COLO829 (cell line): ENCODE results near the gene RASGRF1.
A peak's percentile ranks its signal among the peaks of the same experiment; 100 is the strongest.
"Not testable (repeated sequence)": the region's sequence is repeated elsewhere in the genome, so short reads cannot be mapped to it uniquely, and the experiment has no call there.

ENCODE experiments used
- DNase-seq: peaks from one replicate; pipeline ENCODE4 v3.0.0; 2012; ENCODE audit warnings: low spot score

Gene RASGRF1

GRCh38 chr15:78930577-78931388 lies 159.8 kb downstream of the RASGRF1 start:
- DNase-seq: no peak

GRCh38 chr15:78929536-78930264 lies 160.9 kb downstream of the RASGRF1 start:
- DNase-seq: no peak

GRCh38 chr15:78928616-78929093 lies 161.9 kb downstream of the RASGRF1 start:
- no peak for DNase-seq

- DNase-seq: not testable (repeated sequence)
Observed at GRCh38 chr15:78928176-78928575, 162.4 kb downstream of the RASGRF1 start.

DNA sequence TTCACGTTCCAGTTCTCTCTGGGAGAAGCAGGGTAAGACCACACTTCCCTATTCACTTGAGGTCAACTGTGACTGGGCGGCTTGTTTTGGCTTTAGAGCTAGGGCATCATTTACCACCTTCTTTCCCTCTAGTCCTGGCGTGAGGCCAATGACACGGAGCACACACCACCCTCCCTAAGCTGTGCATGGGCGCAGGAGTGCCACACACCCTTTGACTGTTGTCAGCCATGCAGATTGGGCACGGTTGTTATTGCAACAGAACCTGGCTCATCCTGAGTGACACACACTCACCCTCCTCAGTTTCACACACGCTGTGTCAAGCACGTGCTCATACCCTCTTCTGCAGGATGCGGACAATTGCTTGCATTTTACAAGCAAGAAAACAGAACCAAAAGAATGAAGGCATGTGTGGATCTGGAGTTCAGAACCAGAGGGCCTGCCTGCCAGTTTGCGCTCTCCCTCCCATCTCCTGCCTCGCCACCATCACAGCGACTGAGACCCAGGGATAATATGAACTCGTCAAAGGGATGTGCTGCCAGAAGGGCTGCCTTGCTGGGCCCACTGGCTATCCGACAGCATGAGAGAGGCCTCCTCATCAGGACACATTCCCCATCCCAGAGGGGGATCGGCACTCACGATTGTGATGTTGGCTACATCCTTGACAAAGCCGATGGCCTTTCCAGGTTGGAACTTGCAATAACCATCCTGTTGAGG lies 163.3 kb downstream of the RASGRF1 start:
- no peak for DNase-seq

- DNase-seq: no peak
Observed at GRCh38 chr15:78925956-78926743, 164.4 kb downstream of the RASGRF1 start.

GRCh38 chr15:78925076-78925624 lies 165.4 kb downstream of the RASGRF1 start:
- DNase-seq: no peak

GRCh38 chr15:78923480-78924360 lies 166.9 kb downstream of the RASGRF1 start:
- no peak for DNase-seq

DNA sequence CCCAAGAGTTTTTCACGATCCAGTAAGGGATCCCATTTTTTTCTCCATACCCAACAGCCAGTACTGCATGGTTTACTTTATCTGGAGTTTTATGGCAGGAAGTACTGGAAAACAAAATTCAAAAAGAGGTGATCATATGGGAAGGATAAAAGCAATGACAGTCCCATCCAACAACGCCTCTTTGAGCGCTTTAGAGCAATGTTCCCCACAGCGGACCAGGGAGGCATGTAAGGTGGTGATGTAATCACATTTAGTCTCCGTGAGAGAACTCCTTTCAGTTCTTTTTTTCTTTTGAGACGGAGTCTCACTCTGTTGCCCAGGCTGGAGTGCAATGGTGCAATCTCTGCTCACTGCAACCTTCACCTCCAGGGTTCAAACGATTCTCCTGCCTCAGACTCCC lies 167.6 kb downstream of the RASGRF1 start:
- DNase-seq: no peak

DNA sequence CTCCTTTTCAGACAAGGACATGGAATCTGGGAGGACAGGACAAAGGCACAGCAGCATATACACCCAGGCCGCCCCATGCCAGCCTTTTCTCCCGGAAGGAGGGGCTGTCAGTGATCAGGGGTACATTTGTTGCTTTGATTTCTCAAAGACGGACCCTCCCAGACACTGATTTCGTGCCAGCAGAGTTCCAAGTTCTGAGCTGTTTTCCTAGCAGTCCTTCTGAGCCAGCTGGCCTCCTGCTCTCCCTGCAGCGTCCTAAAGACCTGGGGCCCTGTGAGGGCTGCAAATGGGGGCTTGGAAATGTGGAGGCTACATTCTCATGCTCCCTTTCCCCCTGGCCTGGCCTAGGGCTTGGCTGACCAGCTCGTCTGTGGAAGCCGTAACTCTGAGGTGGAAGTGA lies 168.1 kb downstream of the RASGRF1 start:
- DNase-seq: no peak

DNA sequence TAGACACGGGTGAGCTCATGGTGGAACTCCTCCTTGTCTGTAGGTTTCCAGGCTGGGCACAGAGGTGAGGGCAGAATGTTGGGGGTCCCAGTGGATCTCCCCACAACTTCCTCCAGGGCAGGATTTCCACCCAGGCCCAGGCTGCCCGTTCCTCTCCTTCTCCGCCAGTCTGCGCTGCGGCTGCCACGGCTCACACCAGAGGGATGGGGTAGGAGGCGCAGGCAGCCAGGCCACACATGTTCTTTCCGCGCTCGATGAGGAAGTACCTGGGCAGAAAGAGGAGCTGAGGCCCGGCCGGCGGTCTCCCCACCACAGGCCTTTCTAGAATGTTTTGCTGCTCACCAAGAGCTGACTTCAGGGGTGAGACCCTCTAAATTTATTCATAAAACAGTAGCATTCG lies 168.6 kb downstream of the RASGRF1 start:
- DNase-seq: no peak

DNA sequence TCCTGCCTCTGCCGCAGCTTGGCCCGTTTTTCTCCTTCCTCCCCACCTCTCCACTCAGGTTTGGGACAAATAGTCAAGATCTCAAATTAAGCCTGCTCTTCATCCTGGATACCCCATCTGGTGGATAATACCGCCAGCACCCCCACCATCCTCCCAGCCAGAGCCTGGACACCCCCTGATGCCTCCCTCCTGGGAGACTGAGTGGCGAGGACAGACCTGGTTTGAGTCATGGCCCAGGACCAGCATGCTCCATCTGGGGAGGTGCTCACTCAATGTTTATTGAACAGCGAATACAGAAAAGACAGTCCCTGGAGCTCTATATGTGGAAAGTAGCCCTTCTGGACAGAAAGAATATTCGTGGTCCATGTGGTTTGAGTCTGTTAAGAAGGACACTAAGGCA lies 169.1 kb downstream of the RASGRF1 start:
- no peak for DNase-seq

DNA sequence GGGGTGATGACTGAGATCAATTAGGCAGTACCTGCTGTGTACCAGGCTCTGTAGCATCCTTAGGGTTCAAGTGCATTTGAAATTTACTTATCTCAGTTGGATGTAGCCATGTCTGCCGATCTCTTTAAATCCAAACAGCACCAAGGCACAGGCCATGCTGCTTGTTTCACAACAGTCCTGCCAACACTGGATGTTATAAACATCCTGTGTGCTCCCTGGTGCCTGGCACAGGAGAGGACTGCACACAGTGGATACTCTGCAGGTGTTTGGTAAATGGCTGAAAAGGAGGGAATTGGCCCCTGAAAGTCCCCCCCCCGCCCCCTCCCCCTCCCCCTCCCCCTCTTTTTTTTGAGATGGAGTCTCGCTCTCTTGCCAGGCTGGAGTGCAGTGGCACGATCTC lies 172.7 kb downstream of the RASGRF1 start:
- DNase-seq: no peak

DNA sequence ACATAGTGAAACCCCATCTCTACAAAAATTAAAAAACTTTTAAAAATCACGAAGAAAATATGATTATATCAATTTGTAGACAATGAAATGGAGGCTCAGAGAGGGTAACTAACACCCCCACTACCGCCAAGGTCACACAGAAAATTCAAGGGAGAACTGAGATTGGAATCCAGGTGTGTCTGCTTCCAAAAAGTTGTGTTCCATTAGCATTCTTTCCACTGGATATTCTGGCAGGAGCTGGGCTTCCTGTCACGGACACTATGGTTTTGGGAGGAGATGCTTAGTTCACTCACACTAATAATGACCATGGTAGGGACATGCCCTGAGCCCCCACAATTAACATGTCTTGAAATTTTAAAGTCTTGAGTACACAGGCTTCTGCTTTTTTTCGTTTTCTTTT lies 174.5 kb downstream of the RASGRF1 start:
- no peak for DNase-seq

- no peak for DNase-seq
Observed at GRCh38 chr15:78915341-78916087, 175.1 kb downstream of the RASGRF1 start.

GRCh38 chr15:78914027-78914764 lies 176.4 kb downstream of the RASGRF1 start:
- DNase-seq: no peak

GRCh38 chr15:78913012-78913411 lies 177.6 kb downstream of the RASGRF1 start:
- no peak for DNase-seq

DNA sequence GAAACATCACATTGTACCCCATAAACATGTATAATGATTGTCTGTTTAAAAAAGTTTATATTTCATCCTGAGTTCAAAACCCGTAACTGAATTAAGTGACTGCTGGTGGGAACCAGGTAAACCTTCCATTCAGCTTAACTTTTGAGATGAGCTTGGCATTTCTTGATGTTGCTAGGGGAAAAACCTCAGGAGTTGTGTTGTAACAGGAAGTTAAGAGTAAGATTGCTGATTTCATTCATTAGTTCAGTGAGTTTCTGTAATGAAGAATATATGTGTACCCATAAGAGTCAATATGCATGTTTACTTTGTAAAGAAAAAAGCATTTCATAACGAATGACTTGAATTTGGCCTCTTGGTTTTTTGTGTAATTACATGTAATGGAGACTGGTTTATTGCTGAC lies 178.3 kb downstream of the RASGRF1 start:
- DNase-seq: no peak

DNA sequence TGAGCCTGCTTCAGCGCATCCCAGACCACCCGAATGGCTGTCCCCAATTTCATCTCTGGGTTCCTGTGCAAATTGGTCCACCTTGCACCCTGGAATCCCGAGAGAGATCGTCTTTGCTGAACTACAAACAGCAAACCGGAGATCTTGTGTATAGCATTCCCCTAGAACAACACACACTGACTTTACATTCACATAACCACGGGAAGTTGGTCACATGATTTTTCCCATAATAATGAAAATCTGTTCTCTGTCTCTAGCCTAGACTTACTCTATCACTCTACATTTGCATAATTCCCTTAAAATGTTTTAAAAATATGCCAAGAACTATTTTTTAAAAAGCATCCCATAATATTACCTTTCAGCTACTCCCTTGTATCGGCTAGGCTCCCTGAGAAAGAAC lies 180.3 kb downstream of the RASGRF1 start:
- peak; percentile 23 for DNase-seq
